HG02610 (cell line): ENCODE measurements around the gene AOPEP.
A peak's percentile ranks its signal among the peaks of the same experiment; 100 is the strongest.
"Not testable (repeated sequence)": the region's sequence is repeated elsewhere in the genome, so short reads cannot be mapped to it uniquely, and the experiment has no call there.

Experiments used
- ATAC-seq: cut with Tn5 transposase; IDR thresholded peaks from one replicate; pipeline ENCODE4 v1.9.1; 2021; ENCODE audit warnings: mild to moderate bottlenecking, moderate library complexity; ENCODE audit not compliant: unreplicated experiment

AOPEP gene

GRCh38 chr9:94812343-94812742, 85.8 kb downstream of the AOPEP start:
- ATAC-seq = peak; percentile 46

DNA sequence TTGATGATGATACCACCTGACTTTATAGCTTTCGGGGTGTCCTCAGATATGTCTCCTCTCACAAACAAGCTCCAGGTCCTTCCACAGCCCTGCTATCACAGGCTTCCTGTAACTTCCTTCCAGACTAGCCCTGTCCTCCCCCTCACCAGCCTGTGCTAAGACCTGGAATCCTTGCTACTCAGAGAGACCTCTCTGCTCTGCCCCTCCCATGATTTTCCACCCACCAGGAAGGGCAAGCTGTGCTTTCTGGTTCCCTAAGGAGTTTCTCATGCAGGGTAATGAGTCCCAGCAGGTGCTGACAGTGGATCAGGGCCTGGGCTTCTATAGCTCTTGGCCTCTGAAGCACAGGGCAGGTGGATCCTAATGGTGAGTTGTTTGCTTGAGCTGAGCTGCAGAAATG, 86.9 kb downstream of the AOPEP start:
- no peak for ATAC-seq

GRCh38 chr9:94817291-94818177, 91.0 kb downstream of the AOPEP start:
- no peak for ATAC-seq

DNA sequence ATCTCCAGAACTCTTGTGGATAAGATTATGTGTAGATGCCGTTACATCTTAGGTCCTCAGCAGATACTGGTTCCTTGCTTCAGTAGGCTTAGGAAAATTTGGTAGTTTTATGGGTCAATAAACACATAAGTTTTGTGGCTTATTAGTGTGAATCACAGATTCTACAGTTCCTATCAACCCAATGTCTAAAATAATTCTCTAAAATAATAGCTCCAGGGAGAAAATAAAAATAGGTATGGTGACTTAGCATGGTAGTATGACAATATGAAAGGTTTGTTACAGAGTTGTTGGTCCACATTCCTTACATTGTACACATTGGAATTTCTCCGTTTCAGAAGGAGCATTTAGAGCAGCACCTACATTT, 91.7 kb downstream of the AOPEP start:
- ATAC-seq = no peak

DNA sequence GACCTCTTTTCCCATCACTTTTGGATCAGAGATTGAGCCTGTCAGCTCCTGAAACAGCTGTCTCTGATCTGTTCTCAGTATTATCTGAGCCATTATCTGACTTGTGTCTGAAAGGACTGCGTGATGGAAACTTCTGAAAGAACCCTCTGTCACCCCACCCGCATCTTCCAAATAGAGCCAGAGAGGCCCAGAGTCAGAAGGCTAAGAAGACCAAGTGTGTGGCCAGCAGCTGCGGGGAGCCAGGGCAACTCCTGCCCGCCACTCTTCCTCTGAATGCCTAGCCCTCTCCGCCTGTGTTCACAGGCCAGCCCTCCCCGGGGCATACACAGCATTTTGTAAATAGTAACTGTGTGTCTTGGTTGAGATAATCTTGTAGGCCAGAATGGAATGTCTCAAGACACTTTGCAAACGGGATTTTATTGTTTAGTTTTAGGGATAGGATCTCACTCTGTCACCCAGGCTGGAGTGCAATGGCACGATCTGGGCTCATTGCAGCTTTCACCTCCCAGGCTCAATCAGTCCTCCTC, 92.7 kb downstream of the AOPEP start:
- no peak for ATAC-seq

DNA sequence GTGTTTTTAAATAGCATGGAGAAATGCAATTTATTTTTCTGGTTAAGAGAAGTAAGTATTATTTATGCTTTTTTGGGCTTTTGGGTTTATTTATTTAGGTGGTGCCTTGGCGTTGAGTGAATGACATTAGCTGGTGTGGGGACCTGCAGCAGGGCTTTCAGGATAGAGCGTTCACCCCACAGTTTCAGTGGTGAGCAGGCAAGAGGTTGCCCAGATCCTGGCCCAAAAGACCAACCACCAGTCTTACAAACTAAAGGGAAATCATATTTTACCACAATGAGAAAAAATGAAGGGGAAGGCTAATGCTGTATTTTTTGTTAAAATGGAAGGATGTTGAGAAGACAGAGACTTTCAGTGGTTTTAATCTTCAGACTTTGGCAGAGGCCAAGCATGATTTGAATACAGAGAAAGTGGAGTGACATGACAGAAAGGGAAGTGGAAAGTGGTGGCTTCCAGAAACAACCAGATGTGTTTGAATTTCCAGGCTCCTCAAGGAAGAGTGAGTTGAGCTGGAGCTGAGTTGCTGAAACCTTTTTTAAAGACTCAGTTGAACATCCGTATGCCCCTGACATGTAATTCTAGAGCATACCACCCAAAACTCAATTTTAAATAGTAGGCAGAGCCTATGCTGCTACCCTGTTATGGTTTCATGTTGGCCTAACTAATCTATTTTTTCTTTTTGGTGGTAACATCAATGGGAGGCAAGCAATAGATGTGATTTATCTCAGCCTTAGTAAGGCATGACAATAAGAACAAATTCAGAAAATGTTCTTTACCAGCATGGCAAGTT, 94.8 kb downstream of the AOPEP start:
- peak; percentile 74 for ATAC-seq

GRCh38 chr9:94822273-94822672, 95.8 kb downstream of the AOPEP start:
- no peak for ATAC-seq

GRCh38 chr9:94823710-94824109, 97.2 kb downstream of the AOPEP start:
- no peak for ATAC-seq

- no peak for ATAC-seq
Measured at GRCh38 chr9:94824411-94824810, 97.9 kb downstream of the AOPEP start.

DNA sequence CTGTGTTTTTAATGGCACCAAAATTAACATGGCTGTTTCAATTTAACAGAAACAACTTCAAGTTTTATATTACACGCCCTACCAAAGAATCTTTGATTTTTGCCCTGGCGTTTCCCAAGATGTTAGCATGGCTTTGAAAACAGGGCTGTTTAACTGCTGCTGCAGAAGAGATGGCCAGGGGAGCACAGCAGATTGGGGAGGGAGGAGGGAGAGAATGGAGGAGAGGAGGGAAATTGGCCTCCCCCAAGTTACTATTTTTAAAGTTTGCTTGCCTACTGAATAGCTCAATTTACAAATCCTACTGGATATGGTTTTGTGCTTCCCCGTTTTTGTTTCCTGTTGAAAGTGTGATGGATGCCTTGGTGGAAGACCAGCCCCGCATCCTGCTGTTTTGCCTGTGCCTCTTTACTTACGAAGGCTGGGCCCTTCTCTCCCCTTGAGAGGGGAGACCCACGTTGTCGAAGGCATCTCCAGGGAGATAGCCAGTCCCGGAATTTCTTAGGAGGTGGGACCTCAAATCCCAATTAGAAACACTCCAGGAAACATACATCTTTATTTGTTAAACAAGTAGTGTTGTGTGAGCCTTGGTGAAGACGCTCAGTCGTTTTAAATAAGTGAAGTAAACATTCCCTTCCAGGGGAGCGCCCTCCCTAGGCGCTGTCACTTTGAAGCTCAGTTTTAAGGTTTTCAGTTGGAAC, 98.6 kb downstream of the AOPEP start:
- no peak for ATAC-seq

DNA sequence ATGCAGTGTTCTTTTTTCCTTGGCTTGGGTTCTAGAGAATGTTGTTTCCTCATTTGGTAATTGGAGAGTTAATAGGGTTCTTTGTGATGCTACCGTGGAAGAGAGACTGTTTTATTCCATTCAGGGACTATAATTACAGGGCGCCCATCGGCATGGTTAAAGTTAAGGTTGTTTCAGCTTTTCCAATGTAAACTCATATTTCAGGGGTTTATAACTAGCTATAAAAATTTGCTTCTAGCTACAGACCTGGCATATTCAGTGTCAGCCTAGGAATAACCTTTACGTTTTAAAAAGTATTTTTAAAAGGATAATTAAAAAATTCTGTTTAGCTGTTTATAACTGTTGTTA, 99.1 kb downstream of the AOPEP start:
- no peak for ATAC-seq

DNA sequence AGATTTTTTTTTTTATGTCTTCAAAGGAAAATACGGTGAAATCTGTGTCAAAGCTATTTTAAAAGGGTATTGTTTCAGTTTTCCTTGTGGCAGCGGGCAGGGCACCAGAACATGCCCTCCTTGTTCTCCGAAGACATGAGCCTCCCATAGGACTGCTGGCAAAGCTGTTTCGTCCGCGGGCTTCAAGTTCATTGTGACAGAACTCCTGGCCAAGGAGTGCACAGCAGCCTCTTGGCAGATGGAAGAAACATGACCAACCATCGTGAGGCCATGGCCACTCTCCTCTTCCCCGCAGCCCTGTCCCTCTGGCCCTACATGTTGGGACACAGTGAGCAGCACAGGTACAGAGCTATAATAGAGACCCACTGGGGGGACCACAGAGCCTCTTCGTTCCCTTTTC, 99.5 kb downstream of the AOPEP start:
- ATAC-seq = no peak

GRCh38 chr9:94826644-94827410, 100.3 kb downstream of the AOPEP start:
- no peak for ATAC-seq

GRCh38 chr9:94827584-94828304, 101.2 kb downstream of the AOPEP start:
- ATAC-seq = no peak

DNA sequence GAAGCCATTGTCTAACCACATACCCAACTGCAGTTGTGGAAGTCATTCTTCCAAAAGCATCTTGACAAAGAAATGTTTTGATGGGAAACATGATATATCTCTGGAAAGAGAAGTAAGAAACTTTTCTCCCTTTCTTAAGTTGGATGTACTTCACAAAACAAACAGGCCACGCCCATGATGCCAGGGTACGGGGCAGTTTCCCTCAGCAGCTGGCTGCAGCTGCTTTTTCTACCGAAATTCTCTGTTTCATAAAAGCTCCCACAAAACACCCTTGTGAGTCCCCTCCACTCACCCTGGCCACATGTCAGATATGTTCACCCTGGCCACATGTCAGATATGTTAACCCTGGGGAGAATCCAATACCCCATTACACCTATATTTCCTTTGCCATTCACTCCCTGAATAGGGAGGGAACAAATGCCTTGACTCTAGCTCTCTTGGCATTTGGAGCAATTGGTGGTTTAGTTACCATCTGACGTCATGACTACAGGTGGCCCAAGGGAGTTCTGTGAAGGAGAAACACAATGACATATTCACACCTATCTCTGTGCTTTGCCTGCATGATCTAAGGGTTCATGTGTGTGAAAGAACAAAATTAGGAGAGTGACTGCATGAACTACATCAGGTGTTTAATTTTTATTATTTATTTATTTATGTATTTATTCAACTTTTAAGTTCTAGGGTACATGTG, 103.0 kb downstream of the AOPEP start:
- ATAC-seq = no peak

DNA sequence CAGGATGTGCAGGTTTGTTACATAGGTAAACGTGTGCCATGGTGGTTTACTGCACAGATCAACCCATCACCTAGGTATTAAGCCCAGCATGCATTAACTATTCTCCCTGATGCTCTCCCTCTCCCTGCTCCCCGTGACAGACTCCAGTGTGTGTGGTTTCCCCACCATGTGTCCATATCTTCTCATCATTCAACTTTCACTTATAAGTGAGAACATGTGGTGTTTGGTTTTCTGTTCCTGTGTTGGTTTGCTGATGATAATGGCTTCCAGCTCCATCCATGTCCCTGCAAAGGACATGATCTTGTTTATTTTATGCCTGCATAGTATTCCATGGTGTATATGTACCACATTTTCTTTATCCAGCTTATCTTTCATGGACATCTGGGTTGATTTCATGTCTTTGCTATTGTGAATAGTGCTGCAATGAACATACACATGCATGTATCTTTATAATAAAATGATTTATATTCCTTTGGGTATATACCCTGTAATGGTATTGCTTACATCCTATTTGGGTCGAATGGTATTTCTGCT, 103.6 kb downstream of the AOPEP start:
- ATAC-seq = not testable (repeated sequence)

- ATAC-seq = no peak
Measured at GRCh38 chr9:94833802-94834201, 107.3 kb downstream of the AOPEP start.

GRCh38 chr9:94837404-94837803, 110.9 kb downstream of the AOPEP start:
- ATAC-seq = no peak

GRCh38 chr9:94839398-94839797, 112.9 kb downstream of the AOPEP start:
- ATAC-seq = no peak
